Natural killer cell treated with Interleukin-12 subunit alpha and Interleukin-12 subunit beta and Interleukin-15 and Interleukin-18, amount 100 ng/mL, for 72 hours (primary cell): ENCODE measurements around the gene SLC12A2. TPM values are rescaled to one million over a fixed set of nuclear protein-coding genes. Genes with fewer than 3 reads are reported as not detected.
A peak's percentile ranks its signal among the peaks of the same experiment; 100 is the strongest.

Experiments
- ATAC-seq, 2 donors: fragments of 150-1000 bp; cut with Tn5 transposase in 1 of 2; sonication (Bioruptor Pico), chemical (Tn5 transposase) in 1 of 2; 2 replicates each; pipeline ENCODE4 v1.10.0; 2021
- DNase-seq: peaks from one replicate; pipeline ENCODE4 v3.0.0; 2022; ENCODE audit warnings: low spot score
- H3K27ac Mint-ChIP-seq, 2 donors: 1 replicate in 1 of 2; 2 replicates in 1 of 2; pipeline ENCODE4 v1.8.0; 2022; ENCODE audit warnings: mixed read lengths in 2 of 2, mild to moderate bottlenecking in 1 of 2, moderate library complexity in 1 of 2
- H3K27me3 Mint-ChIP-seq, 2 donors: 1 replicate in 1 of 2; 2 replicates in 1 of 2; pipeline ENCODE4 v1.8.0; 2022; ENCODE audit warnings: mixed read lengths in 2 of 2
- H3K36me3 Mint-ChIP-seq: one replicate; pipeline ENCODE4 v1.8.0; 2022; ENCODE audit warnings: mixed read lengths
- H3K4me1 Mint-ChIP-seq, 2 donors: 1 replicate in 1 of 2; 2 replicates in 1 of 2; pipeline ENCODE4 v1.8.0; 2022; ENCODE audit warnings: low read depth in 2 of 2, mixed read lengths in 2 of 2, mild to moderate bottlenecking in 1 of 2
- H3K4me3 Mint-ChIP-seq: one replicate; pipeline ENCODE4 v1.8.0; 2022; ENCODE audit warnings: mixed read lengths
- H3K9me3 Mint-ChIP-seq: 2 replicates; pipeline ENCODE4 v1.8.0; 2022; ENCODE audit warnings: mixed read lengths
- total RNA-seq, 2 donors: library from RNA; stranded (reverse); gene quantifications; one replicate each; pipeline ENCODE4 v1.2.3, GENCODE V29; 2022

The SLC12A2 gene
- total RNA-seq, 2 donors from 2014 or later = 20.1 to 26.1 TPM

DNA sequence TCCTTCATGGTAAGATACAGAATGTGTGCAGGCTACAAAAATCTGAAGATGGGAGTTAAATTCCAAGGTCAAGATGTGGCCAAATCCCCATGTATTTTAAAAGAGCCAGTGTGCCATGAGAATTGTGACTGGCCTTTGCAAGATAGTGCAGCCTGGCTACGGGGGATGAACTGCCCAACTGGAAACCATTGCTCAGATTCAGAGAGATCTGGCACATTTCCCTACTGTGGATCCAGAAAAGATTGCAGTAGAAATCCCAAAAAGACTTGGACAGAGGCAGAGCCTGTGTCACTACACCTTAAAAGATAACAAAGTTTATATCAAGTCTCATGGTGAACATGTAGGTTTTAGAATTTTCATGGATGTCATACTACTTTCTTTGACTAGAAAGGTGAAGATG is 26.2 kb downstream of the SLC12A2 start:
- H3K9me3 Mint-ChIP-seq = no peaks in the 10 kb centered on the region
- H3K36me3 Mint-ChIP-seq = peaks cover 4% of the 10 kb centered on the region
- no peaks in the 10 kb centered on the region for H3K27me3 Mint-ChIP-seq
- ATAC-seq (no peak), DNase-seq (no peak)
- H3K27ac Mint-ChIP-seq = no peak overlapping the region
- H3K4me3 Mint-ChIP-seq = no peak overlapping the region
- peaks cover 0 to 20% of the 10 kb centered on the region in 2 donors for H3K4me1 Mint-ChIP-seq

DNA sequence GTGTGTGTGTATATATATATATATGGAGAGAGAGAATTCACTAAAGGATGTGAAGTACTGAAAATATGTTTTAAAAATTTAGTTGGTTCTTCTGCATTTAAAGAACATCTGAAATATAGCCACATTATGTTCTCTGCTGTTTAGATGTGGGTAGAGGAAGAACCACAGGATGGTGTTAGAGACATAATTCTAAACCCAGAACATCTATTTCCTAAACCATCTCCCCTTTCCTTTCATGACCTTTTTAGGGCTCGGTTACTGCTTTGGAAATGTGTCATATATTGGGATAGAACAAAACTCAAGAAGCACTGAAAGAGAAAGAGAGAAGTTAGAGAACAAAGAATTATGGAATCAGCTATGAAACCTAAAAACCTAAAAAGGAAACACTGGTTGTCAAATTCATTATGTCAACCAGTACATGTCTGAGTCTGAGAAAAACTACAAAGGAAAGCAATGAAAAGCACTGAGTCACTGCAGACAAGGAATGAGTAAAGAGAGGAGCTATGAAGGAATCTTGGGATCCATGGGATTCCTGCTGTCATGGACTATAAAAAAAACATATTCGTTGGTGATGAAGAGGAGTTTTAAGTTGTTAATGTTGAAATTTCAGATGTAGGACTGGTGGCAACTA is 28.4 kb downstream of the SLC12A2 start:
- ATAC-seq = no peak
- no peak overlapping the region for H3K27ac Mint-ChIP-seq
- H3K9me3 Mint-ChIP-seq = no peaks in the 10 kb centered on the region
- peaks cover 19% of the 10 kb centered on the region for H3K36me3 Mint-ChIP-seq
- no peaks in the 10 kb centered on the region for H3K27me3 Mint-ChIP-seq
- no peak overlapping the region for H3K4me3 Mint-ChIP-seq
- no peak for DNase-seq
- peaks cover 0 to 15% of the 10 kb centered on the region in 2 donors for H3K4me1 Mint-ChIP-seq

DNA sequence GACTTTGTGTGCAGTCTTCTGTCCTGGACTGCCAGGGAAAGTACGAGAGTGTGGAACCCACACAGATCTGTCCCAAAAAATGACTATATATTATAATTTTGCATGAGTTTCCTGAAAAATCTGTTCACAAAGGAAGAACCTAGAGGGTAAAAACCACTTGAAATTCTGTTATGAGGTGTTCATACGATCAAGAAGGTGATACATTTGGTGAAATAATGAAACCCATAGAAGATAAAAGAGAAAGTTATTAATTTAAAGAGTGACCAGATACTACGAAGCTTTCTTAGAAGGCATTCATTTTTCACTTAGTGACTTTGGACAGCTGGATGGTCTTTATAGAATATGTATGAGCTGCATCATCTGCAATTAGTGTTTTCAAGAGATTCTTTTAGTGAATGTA is 32.9 kb downstream of the SLC12A2 start:
- H3K27me3 Mint-ChIP-seq = no peaks in the 10 kb centered on the region
- H3K4me1 Mint-ChIP-seq = peaks cover 0 to 4% of the 10 kb centered on the region in 2 donors
- H3K9me3 Mint-ChIP-seq = no peaks in the 10 kb centered on the region
- ATAC-seq (no peak), DNase-seq (no peak)
- H3K27ac Mint-ChIP-seq = no peak overlapping the region
- peaks cover 35% of the 10 kb centered on the region for H3K36me3 Mint-ChIP-seq
- no peak overlapping the region for H3K4me3 Mint-ChIP-seq

DNA sequence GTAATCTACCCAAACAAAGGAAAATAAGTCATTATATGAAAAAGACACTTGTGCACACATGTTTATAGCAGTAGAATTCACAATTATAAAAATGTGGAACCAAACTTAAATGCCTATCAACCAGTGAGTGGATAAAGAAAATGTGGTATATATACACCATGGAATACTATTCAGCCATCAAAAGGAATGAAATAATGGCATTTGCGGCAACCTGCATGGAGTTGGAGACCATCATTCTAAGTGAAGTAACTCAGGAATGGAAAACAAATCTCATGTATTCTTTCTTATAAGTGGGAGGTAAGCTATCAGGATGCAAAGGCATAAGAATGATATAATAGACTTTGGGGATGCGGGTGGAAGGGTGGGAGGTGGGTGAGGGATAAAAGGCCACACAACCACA is 34.6 kb downstream of the SLC12A2 start:
- H3K4me3 Mint-ChIP-seq = no peak overlapping the region
- no peaks in the 10 kb centered on the region for H3K9me3 Mint-ChIP-seq
- H3K27me3 Mint-ChIP-seq = no peaks in the 10 kb centered on the region
- H3K27ac Mint-ChIP-seq = no peak overlapping the region
- no peak for ATAC-seq
- no peak for DNase-seq
- no peaks in the 10 kb centered on the region for H3K4me1 Mint-ChIP-seq
- H3K36me3 Mint-ChIP-seq = peaks cover 33% of the 10 kb centered on the region

DNA sequence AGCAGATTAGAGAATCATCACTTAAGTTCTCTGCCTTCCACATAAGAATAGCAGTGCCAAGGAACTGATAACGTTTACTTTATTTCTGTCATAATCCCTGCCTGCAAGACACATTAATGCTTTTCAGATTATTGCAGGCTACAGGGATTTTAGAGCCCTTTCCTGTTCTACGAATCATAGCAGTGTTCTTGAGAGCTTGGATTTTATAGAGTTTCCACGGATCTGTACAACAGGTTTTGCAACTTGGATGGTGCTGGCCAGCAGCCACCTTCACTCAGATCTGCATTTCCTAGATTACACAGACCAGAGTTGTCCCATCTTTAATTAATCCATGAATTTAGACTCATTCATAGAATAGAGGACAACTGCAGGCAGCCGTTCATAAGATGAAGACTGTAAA is 38.1 kb downstream of the SLC12A2 start:
- H3K4me3 Mint-ChIP-seq = no peak overlapping the region
- DNase-seq (no peak), ATAC-seq (no peak)
- no peak overlapping the region for H3K27ac Mint-ChIP-seq
- no peaks in the 10 kb centered on the region for H3K27me3 Mint-ChIP-seq
- peaks cover 19% of the 10 kb centered on the region for H3K36me3 Mint-ChIP-seq
- no peaks in the 10 kb centered on the region for H3K9me3 Mint-ChIP-seq
- no peaks in the 10 kb centered on the region for H3K4me1 Mint-ChIP-seq

DNA sequence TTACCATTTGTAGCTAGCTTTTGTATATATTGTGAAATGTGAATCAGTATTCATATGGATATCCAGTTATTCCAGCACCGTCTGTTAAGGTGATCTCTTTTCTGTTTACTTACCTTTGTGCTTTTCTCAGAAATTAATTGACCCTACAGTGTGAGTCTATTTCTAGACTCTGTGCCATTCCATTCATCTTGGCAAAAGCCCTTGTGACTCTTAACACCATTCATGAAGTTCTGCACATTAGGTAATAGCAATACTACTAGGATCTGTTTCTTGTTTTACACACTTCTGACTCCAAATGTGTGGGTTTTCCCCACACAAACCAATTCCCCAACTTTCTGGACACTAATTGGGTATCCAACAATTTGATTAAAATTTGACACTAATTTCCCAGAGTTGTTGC is 40.4 kb downstream of the SLC12A2 start:
- DNase-seq (no peak), ATAC-seq (no peak)
- no peak overlapping the region for H3K27ac Mint-ChIP-seq
- H3K4me1 Mint-ChIP-seq = peaks cover 4 to 5% of the 10 kb centered on the region in 2 donors
- H3K27me3 Mint-ChIP-seq = no peaks in the 10 kb centered on the region
- H3K36me3 Mint-ChIP-seq = peaks cover 7% of the 10 kb centered on the region
- H3K4me3 Mint-ChIP-seq = no peak overlapping the region
- no peaks in the 10 kb centered on the region for H3K9me3 Mint-ChIP-seq

DNA sequence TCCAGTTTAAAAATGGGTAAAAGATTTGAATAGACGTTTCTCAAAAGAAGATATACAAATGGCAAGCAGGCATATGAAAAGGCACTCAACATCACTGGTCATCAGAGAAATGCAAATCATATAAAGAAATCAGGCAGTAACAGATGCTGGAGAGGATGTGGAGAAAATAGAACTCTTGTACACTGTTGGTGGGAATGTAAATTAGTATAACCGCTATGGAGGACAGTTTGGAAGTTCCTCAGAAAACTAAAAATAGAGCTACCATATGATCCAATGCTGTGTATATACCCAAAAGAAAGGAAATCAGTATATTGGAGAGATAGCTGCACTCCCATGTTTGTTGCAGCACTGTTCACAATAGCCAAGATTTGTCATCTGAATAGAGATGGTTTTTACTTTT is 42.7 kb downstream of the SLC12A2 start:
- DNase-seq (no peak), ATAC-seq (no peak)
- Mint-ChIP-seq H3K27me3 (no peaks in the 10 kb centered on the region), H3K4me3 (no peak overlapping the region), H3K36me3 (peaks cover 6% of the 10 kb centered on the region), H3K9me3 (no peaks in the 10 kb centered on the region), H3K4me1 (peaks cover 4 to 5% of the 10 kb centered on the region in 2 donors), H3K27ac (no peak overlapping the region)

DNA sequence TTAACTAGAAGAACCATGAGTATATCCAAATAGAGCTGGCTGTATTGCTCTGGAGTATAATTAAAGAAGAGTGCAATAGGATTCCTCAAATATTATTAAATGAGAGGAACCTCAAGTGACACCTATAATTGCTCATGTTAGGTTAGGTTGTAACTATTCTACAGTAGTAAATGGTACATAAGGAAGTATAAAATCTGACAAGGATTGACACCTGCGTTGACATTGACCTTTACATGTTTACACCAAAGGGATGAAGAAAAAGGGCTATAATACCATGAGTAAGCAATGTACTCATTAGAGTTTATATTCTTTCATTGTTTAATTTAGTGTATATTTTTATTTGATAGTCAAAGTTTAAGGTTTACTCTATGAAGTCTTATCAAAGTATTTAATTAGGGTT is 48.9 kb downstream of the SLC12A2 start:
- H3K4me1 Mint-ChIP-seq = peaks cover 1 to 2% of the 10 kb centered on the region in 2 donors
- no peaks in the 10 kb centered on the region for H3K9me3 Mint-ChIP-seq
- H3K4me3 Mint-ChIP-seq = no peak overlapping the region
- H3K36me3 Mint-ChIP-seq = peaks cover 26% of the 10 kb centered on the region
- no peak for ATAC-seq
- no peak for DNase-seq
- no peaks in the 10 kb centered on the region for H3K27me3 Mint-ChIP-seq
- no peak overlapping the region for H3K27ac Mint-ChIP-seq

DNA sequence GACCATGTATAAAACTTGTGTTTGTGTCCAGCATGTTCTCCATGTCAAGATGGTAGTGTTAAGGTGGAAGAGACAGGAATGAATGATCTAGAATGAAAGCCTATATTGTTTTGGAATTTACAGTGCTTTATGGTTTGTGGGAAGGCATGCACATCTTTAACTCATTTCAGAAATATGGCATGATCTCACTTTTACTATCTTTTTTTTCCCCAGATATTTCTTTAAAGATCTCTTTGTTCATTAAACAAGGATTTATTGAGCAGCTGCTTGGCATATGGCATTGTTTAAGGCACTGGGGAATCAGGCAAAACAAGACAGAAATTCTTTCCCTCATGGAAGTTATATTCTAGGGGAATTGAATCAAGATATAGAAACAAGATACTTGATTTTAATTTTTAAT is 51.7 kb downstream of the SLC12A2 start:
- Mint-ChIP-seq H3K9me3 (no peaks in the 10 kb centered on the region), H3K36me3 (peaks cover 27% of the 10 kb centered on the region), H3K27me3 (no peaks in the 10 kb centered on the region)

DNA sequence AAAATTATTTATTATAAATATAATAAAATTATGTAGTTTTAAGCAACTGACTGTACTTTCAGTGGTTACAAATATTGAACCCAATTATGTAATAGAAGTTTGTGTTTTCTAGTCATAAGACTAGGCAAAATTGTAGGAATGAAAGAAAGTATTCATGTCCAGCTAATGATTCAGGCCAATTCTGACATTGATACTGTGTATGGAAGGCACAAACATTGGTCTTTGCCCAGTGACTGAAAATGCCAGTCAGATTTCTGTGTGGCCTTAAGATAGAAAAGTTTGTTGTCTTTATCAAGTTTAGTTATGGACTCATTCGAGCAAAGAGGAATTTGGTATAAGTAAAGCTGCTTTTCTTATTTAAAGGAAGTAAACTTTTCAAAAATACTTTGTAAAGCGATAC is 60.3 kb downstream of the SLC12A2 start:
- Mint-ChIP-seq H3K4me3 (no peak overlapping the region), H3K4me1 (no peaks in the 10 kb centered on the region), H3K27ac (no peak overlapping the region), H3K36me3 (peaks cover 4% of the 10 kb centered on the region), H3K27me3 (no peaks in the 10 kb centered on the region), H3K9me3 (no peaks in the 10 kb centered on the region)
- no peak for DNase-seq
- no peak for ATAC-seq

More for the DNA sequence above, 51.7 kb downstream of the SLC12A2 start:
- Mint-ChIP-seq H3K4me1 (no peaks in the 10 kb centered on the region), H3K4me3 (no peak overlapping the region), H3K27ac (no peak overlapping the region)
- ATAC-seq (no peak), DNase-seq (no peak)

DNA sequence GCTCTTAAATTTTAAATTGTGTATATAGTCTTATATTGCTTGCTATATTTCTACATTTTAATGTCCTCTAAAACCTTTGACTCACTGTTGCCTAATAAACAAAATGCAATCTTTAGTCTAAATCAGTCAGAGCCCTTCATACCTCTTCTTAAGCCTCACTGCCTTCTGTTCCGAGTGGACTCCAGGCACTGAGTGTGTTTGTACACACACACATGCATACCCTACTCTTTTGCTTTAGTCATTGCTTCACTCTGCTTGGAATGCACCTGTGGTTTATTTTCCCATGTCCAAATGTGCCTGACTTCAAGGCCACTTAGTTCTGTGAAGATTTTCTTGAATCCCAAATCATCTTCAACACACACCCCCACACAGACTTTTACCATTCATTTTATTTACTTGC is 60.9 kb downstream of the SLC12A2 start:
- Mint-ChIP-seq H3K9me3 (no peaks in the 10 kb centered on the region), H3K27me3 (no peaks in the 10 kb centered on the region), H3K4me3 (no peak overlapping the region), H3K4me1 (no peaks in the 10 kb centered on the region), H3K27ac (no peak overlapping the region), H3K36me3 (peaks cover 4% of the 10 kb centered on the region)
- ATAC-seq (no peak), DNase-seq (no peak)

DNA sequence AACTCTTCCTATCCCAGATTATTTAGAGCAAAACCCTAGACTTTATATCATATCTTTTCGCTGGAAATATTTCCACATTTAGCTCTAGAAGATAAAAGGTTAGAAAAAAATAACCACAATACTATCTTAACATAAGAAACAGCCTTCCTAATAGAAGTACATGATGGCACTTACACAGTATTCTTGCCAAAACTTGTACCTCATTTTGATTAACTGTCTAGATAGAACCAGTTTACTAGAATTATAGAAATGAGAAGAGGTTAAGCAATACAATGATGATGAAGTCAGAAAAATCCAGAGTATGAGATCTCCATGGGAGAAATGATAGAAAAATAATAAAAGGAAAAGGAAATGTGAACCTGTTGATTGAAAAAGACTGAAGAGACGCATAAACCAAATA is 63.1 kb downstream of the SLC12A2 start:
- Mint-ChIP-seq H3K4me1 (no peaks in the 10 kb centered on the region), H3K4me3 (no peak overlapping the region), H3K36me3 (peaks cover 3% of the 10 kb centered on the region), H3K27me3 (no peaks in the 10 kb centered on the region), H3K27ac (peak overlapping the region in 1 of 2 donors; percentile 15), H3K9me3 (no peaks in the 10 kb centered on the region)
- DNase-seq = no peak
- no peak for ATAC-seq

DNA sequence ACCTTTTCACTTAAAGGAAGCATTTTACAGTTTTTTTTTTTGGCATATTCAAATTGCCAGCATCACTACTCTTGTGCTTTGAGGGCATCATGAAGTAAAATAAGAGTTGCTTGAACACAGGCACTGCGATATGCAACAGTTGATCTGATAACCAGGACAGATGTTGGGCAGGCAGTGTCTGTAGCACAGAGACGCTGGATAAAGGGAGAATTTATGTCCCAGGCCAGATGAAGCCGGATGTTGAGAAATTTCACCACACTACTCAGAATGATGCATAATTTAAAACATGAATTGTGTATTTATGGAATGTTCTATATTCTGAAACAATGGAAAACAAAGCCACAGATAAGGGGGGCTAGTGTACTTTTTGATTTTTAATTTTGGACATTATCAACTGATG is 71.4 kb downstream of the SLC12A2 start:
- no peaks in the 10 kb centered on the region for H3K4me1 Mint-ChIP-seq
- no peaks in the 10 kb centered on the region for H3K9me3 Mint-ChIP-seq
- H3K27ac Mint-ChIP-seq = no peak overlapping the region
- peaks cover 10% of the 10 kb centered on the region for H3K36me3 Mint-ChIP-seq
- no peak for DNase-seq
- no peak for ATAC-seq
- H3K4me3 Mint-ChIP-seq = no peak overlapping the region
- no peaks in the 10 kb centered on the region for H3K27me3 Mint-ChIP-seq

DNA sequence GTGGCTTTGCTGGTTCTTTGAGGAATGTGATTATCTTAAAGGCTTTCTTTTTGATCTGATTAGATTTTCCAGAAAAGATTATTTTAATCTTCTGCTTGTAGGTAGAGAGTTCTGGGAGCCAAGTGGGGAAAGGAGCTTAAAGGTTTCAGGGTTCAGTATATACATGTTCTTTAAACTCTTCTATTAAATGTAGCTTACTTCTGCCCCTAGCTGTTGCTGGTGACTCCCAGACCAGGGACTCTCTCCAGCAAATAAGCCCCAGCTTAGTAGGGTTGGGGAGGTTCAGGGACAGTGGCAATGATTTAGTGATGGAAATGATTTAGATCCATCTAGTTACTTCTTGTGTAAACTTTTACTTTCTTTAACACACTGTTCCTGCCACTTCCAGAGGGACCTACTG is 72.2 kb downstream of the SLC12A2 start:
- no peak for ATAC-seq
- Mint-ChIP-seq H3K9me3 (no peaks in the 10 kb centered on the region), H3K4me1 (no peaks in the 10 kb centered on the region), H3K4me3 (no peak overlapping the region), H3K27me3 (no peaks in the 10 kb centered on the region), H3K36me3 (peaks cover 14% of the 10 kb centered on the region), H3K27ac (no peak overlapping the region)
- no peak for DNase-seq

DNA sequence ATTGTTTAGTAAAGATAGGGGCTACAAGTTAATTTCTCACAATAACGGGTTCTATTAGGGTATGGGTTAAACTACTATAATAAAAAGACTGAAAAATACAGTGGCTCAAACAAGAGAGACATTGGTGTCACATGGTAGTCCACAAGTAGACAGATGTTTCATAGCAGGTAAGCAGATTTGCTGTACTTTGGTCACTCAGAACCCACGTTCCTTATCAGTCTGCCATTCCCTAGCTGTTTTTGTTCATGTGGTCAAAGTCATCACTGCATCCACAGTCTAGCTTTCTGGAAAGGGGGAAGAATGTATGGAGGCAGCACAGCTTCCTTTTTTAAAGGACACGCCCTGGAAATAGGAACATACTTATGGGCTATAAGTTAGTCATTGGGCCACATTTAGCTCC is 73.0 kb downstream of the SLC12A2 start:
- DNase-seq (no peak), ATAC-seq (no peak)
- H3K27ac Mint-ChIP-seq = no peak overlapping the region
- H3K4me1 Mint-ChIP-seq = no peaks in the 10 kb centered on the region
- no peak overlapping the region for H3K4me3 Mint-ChIP-seq
- no peaks in the 10 kb centered on the region for H3K27me3 Mint-ChIP-seq
- H3K9me3 Mint-ChIP-seq = no peaks in the 10 kb centered on the region
- peaks cover 15% of the 10 kb centered on the region for H3K36me3 Mint-ChIP-seq
